Vagina (tissue), 2 donors: Measurements from ENCODE around the gene FRS2. TPM values are rescaled to one million over a fixed set of nuclear protein-coding genes. Genes with fewer than 3 reads are reported as not detected.

Experiments
- DNase-seq, 2 donors: peaks; one replicate each; pipeline ENCODE4 v3.0.0-alpha.2; 2017; ENCODE audit errors: extremely low spot score in 2 of 2
- H3K27ac ChIP-seq: fragments of 200-600 bp; sonication (generic); one replicate; pipeline ENCODE4 v1.5.1; 2019
- H3K27me3 ChIP-seq: fragments of 200-600 bp; sonication (generic); one replicate; pipeline ENCODE4 v1.5.1; 2019
- H3K36me3 ChIP-seq, 2 donors: fragments of 200-600 bp; sonication (generic); one replicate each; pipeline ENCODE4 v1.5.1; 2017 to 2019
- H3K4me1 ChIP-seq: fragments of 200-600 bp; sonication (generic); one replicate; pipeline ENCODE4 v1.5.1; 2019
- H3K4me3 ChIP-seq, 2 donors: fragments of 200-600 bp; sonication (generic); 1 replicate in 1 of 2; 2 replicates in 1 of 2; pipeline ENCODE4 v1.5.1; 2016 to 2019
- H3K9me3 ChIP-seq: fragments of 200-600 bp; sonication (generic); one replicate; pipeline ENCODE4 v1.5.1; 2019
- CTCF ChIP-seq, 3 experiments: fragments of 450-650 bp in 2 of 3; fragments of 200-600 bp in 1 of 3; sonication (generic) in 1 of 3; IDR thresholded peaks; one replicate each; pipeline ENCODE4 v1.5.1; 2017 to 2019; ENCODE audit warnings: antibody characterized with exemption in 3 of 3, mild to moderate bottlenecking in 2 of 3, moderate library complexity in 2 of 3
- POLR2A ChIP-seq, 2 donors: fragments of 450-650 bp; IDR thresholded peaks; one replicate each; pipeline ENCODE4 v1.6.1; 2017; ENCODE audit warnings: antibody characterized with exemption in 2 of 2, mild to moderate bottlenecking in 2 of 2, moderate library complexity in 2 of 2
- POLR2AphosphoS5 ChIP-seq, 2 donors: sonication (generic); formaldehyde crosslinking; IDR thresholded peaks; one replicate each; pipeline ENCODE4 v1.9.0; 2017; ENCODE audit warnings: antibody characterized with exemption in 2 of 2, mild to moderate bottlenecking in 2 of 2, low read depth in 1 of 2; ENCODE audit not compliant: insufficient read depth in 1 of 2
- intact Hi-C: fragments of 100-400 bp; cut with DNase I; formaldehyde crosslinking; loops from one replicate; pipeline ENCODE4 v1.15.1; 2023
- total RNA-seq: library from RNA; depleted of rRNA; stranded (reverse); fragments of >200 nt; gene quantifications from one replicate; pipeline ENCODE4 v1.2.3, GENCODE V29; 2016

The FRS2 gene
- total RNA-seq, 1 donor from 2014 or later, result 44.0 TPM

- Histone ChIP-seq H3K4me1 (peaks cover 77% of the 10 kb centered on the region), H3K9me3 (no peaks in the 10 kb centered on the region), H3K4me3 (no peak overlapping the region), H3K36me3 (no peaks in the 10 kb centered on the region), H3K27me3 (no peaks in the 10 kb centered on the region), H3K27ac (no peak overlapping the region)
- no peak for DNase-seq
- TF ChIP-seq POLR2AphosphoS5 (IDR thresholded peaks at IDR 0.05; ENCODE audit: insufficient read depth in 1 of 2, low read depth in 1 of 2) (no peak), CTCF (IDR thresholded peaks at IDR 0.05) (no peak), POLR2A (IDR thresholded peaks at IDR 0.05) (no peak)
- intact Hi-C loops, result no loop called here
Measured at GRCh38 chr12:69509308-69509736, 39.1 kb downstream of the FRS2 start.

DNA sequence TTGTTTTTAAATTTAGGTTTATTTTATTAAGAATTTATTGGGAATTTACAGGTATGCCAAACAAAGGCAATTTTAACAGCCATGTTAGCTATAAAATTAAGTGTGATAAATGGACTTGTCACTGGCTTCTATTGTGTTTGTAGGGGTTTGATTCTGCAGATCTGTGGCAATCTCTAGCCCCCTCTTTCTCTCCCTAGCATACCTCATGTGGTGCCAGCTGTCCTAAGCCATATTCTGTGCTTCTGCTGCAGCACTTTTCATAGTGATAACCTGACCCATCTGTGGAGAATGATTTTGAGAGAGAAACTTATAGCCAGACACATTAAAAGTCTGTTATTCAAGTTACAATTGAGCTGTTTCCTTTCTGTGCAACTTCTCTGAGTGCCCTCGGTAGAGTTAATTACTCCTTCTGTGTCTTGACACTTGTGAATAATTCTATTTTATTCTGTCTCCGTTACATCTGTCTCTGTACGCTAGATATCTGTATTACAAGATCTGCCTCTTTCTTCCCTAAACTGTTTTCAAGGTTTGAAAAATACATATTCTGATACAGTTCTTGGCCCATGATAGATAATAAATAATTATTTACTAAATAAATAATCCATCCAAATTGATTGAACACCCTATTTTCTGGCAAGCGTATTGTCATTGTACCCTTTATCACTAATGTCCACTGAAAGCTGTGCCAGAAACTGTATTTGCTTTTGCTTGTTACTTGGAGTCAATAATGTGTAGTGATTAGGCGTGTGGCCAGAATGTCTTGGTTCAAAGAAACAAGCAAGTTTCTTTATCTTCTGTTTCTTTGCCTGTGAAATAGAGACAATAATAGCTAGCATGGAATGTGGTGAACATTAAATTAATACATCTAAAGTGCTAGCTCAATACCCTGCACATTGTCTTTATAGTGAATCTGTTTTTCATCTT, 40.0 kb downstream of the FRS2 start:
- Histone ChIP-seq H3K9me3 (no peaks in the 10 kb centered on the region), H3K27me3 (no peaks in the 10 kb centered on the region), H3K36me3 (no peaks in the 10 kb centered on the region), H3K4me3 (no peak overlapping the region), H3K27ac (no peak overlapping the region), H3K4me1 (peaks cover 80% of the 10 kb centered on the region)
- no peak for DNase-seq
- TF ChIP-seq POLR2A (IDR thresholded peaks at IDR 0.05), result no peak
- TF ChIP-seq CTCF (IDR thresholded peaks at IDR 0.05), result no peak
- no peak for TF ChIP-seq POLR2AphosphoS5 (IDR thresholded peaks at IDR 0.05; ENCODE audit: insufficient read depth in 1 of 2, low read depth in 1 of 2)
- intact Hi-C loops, result no loop called here

GRCh38 chr12:69511016-69511415, 40.8 kb downstream of the FRS2 start:
- TF ChIP-seq CTCF (IDR thresholded peaks at IDR 0.05), result no peak
- no peak for TF ChIP-seq POLR2AphosphoS5 (IDR thresholded peaks at IDR 0.05; ENCODE audit: insufficient read depth in 1 of 2, low read depth in 1 of 2)
- TF ChIP-seq POLR2A (IDR thresholded peaks at IDR 0.05), result no peak
- no peak for DNase-seq
- intact Hi-C loops, result no loop called here
- no peaks in the 10 kb centered on the region for H3K27me3 ChIP-seq
- peaks cover 77% of the 10 kb centered on the region for H3K4me1 ChIP-seq
- H3K27ac ChIP-seq, result no peak overlapping the region
- no peaks in the 10 kb centered on the region for H3K36me3 ChIP-seq
- H3K4me3 ChIP-seq, result no peak overlapping the region
- H3K9me3 ChIP-seq, result no peaks in the 10 kb centered on the region

GRCh38 chr12:69511469-69512267, 41.5 kb downstream of the FRS2 start:
- H3K4me1 ChIP-seq, result peaks cover 72% of the 10 kb centered on the region
- H3K27ac ChIP-seq, result no peak overlapping the region
- H3K36me3 ChIP-seq, result no peaks in the 10 kb centered on the region
- intact Hi-C loops, result no loop called here
- TF ChIP-seq POLR2AphosphoS5 (IDR thresholded peaks at IDR 0.05; ENCODE audit: insufficient read depth in 1 of 2, low read depth in 1 of 2), result no peak
- TF ChIP-seq CTCF (IDR thresholded peaks at IDR 0.05), result no peak
- no peaks in the 10 kb centered on the region for H3K27me3 ChIP-seq
- no peaks in the 10 kb centered on the region for H3K9me3 ChIP-seq
- DNase-seq, result no peak
- no peak overlapping the region for H3K4me3 ChIP-seq
